ENCODE data around the gene SPAG4. TPM values are rescaled to one million over a fixed set of nuclear protein-coding genes. Genes with fewer than 3 reads are reported as not detected.

Gene SPAG4
- total RNA-seq, 2 experiments from 2014 or later = 7.8 to 8.0 TPM

DNA sequence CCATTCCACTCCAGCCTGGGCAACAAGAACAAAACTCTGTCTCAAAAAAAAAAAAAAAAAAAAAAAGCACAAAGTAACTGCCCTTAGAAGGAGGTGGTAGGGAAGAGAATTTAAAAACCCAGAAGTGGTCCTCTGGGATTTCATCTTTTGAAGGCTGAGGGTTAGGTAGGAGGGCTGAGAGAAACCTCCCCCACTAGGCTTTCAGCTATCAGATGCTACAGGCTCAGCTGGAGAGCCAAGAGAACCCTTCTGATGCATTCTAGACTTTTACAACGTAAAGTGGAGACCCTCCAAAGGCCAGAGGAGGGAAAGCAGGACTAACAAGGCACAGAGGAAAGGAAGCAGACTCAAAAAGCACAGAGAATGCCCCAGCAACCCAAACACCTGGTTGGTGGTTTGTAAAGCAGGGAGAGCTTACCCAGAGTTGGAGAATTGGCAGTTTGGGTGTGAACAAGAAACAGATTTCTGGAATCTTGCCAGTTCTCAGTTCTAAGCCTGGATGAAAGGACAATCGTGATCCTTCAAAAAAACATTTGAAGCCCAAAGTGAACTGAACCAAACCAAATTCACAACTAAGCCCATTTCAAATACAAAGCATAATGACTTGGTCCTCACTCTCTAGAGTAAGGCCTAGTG is 23.2 kb upstream of the SPAG4 start:
- Mint-ChIP-seq H3K27ac (no peak overlapping the region), H3K4me1 (no peaks in the 10 kb centered on the region), H3K4me3 (no peak overlapping the region), H3K9me3 (no peaks in the 10 kb centered on the region), H3K36me3 (no peaks in the 10 kb centered on the region), H3K27me3 (no peaks in the 10 kb centered on the region)
- DNase-seq = no peak

DNA sequence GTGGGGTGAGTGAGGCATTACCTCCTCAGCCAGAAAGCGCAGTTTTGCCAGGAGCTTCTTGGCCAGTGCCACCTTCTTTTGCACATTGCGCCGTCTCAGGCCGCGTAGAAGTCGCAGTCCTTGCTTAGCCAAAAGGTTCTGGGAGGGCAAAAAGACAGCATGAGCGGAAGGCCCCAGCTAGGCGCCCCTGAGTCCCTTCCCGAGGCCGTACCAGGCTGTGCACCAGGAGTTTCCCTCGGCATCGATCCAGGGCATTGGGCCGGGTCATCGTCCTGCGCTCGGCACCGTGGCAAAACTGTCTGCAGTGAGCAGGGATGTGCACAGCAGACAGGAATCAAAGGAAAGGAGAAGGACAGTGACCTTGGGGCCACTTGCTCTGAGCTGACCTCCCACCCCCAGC is 20.2 kb upstream of the SPAG4 start:
- no peaks in the 10 kb centered on the region for H3K9me3 Mint-ChIP-seq
- no peak overlapping the region for H3K27ac Mint-ChIP-seq
- H3K36me3 Mint-ChIP-seq = no peaks in the 10 kb centered on the region
- H3K4me3 Mint-ChIP-seq = no peak overlapping the region
- DNase-seq = no peak
- H3K4me1 Mint-ChIP-seq = no peaks in the 10 kb centered on the region
- H3K27me3 Mint-ChIP-seq = peaks cover 7% of the 10 kb centered on the region

- peaks cover 11% of the 10 kb centered on the region for H3K27me3 Mint-ChIP-seq
- no peak overlapping the region for H3K27ac Mint-ChIP-seq
- no peak overlapping the region for H3K4me3 Mint-ChIP-seq
- no peaks in the 10 kb centered on the region for H3K36me3 Mint-ChIP-seq
- DNase-seq = no peak
- no peaks in the 10 kb centered on the region for H3K4me1 Mint-ChIP-seq
- no peaks in the 10 kb centered on the region for H3K9me3 Mint-ChIP-seq
Measured at GRCh38 chr20:35595901-35596300, 19.7 kb upstream of the SPAG4 start.

DNA sequence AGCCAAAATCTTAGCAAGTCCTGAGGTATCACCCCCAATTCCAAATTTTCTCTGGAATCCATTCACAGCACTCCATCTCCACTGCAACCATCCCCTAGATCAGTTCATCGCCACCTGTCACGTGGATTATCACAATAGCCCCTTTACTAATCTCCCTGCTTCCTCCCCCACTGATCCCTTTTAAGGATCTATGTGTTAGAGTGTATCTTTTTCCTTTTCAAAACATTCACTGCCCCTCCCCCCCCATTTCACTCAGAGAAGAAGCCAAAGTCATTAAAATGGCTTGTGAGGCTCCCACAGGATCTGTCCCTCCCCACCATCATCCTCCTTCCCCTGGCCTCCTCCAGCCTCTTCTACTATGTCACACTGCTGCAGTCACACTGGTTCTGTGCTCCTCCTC is 18.4 kb upstream of the SPAG4 start:
- no peak overlapping the region for H3K27ac Mint-ChIP-seq
- no peaks in the 10 kb centered on the region for H3K9me3 Mint-ChIP-seq
- H3K27me3 Mint-ChIP-seq = peaks cover 15% of the 10 kb centered on the region

DNA sequence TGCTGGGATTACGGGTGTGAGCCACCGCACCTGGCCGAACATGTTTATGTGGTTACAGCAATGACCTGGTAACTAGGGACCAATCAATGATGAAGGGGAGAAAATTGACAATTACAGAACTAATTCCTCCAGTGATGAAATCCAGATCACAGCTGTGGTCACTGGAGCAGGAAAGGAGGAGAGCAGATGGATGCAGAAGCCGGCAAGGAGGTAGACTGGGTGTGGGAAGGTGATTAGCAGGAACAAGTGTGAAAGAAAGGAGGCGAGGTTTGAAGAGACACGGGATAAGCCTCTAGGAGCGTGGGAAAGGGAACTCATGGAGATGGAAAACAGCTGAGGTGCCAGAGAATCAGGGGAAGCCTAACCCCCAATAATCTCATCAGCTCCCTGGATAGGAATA is 17.2 kb upstream of the SPAG4 start:
- Mint-ChIP-seq H3K27ac (no peak overlapping the region), H3K36me3 (no peaks in the 10 kb centered on the region), H3K4me1 (peaks cover 3% of the 10 kb centered on the region), H3K9me3 (no peaks in the 10 kb centered on the region), H3K27me3 (peaks cover 26% of the 10 kb centered on the region), H3K4me3 (no peak overlapping the region)
- no peak for DNase-seq

More for the DNA sequence above, 18.4 kb upstream of the SPAG4 start:
- Mint-ChIP-seq H3K4me1 (peaks cover 3% of the 10 kb centered on the region), H3K4me3 (no peak overlapping the region), H3K36me3 (no peaks in the 10 kb centered on the region)
- DNase-seq = no peak

DNA sequence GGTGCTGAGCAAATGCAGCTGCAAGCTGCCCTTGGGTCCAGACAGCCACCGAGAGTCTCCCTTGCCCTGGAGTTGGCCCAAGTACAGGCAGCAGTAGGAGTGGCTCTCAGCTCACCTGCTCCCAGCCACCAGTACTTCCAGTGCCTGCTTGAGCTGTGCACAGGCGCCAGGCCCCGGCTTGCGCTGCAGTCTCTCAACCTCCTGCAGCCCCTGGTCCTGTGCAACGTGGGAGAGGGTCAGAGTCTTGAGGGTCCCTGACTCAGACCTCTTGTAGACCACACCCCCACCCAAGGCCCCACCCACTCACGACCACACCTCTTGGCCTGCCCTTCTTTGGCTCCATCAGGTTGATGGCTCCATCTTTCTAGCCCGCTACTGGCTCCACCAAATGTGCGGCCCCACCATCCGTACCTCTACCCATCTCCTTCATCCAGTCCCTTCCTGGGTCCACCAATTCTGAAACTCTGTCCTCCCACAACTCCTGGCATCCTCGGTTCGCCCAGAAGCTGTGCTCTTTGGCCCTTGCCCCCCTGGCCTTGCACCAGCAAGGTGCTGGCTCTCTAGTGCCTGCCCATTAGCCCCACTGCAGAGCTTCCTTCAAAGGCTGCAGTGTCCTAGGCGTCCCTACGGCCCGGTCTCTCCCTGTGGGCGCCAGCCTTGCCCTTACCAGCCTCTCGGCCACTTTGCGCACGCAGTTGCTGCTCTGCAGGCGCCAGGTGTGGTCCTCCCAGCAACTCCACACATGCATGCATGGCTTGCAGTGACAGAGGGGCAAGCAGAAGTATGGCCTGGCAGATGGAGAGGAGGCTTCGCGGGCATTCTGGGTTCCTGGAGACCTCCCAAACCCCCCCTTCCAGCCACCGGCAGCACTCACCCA is 16.5 kb upstream of the SPAG4 start:
- H3K4me1 Mint-ChIP-seq = peaks cover 3% of the 10 kb centered on the region
- H3K9me3 Mint-ChIP-seq = no peaks in the 10 kb centered on the region
- no peak for DNase-seq
- H3K27me3 Mint-ChIP-seq = peaks cover 26% of the 10 kb centered on the region
- no peak overlapping the region for H3K27ac Mint-ChIP-seq
- H3K4me3 Mint-ChIP-seq = no peak overlapping the region
- H3K36me3 Mint-ChIP-seq = no peaks in the 10 kb centered on the region

DNA sequence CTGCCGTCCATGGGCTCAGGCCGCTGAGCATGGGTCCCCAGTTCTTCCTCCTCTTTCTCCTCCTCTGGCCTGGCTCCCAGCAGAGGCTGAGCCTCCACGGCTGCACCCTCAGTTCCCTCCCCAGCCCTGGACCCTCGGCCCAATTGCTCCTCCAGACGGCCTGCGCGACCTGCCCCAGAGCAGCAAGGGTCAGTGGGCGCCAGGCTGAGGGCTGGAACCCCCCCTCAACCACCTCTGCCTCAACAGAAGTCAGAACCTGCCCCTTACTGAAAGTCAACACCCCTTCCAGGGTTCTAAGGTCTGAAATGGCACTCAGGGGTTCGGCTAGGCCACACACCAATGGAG is 15.9 kb upstream of the SPAG4 start:
- Mint-ChIP-seq H3K36me3 (no peaks in the 10 kb centered on the region), H3K4me3 (no peak overlapping the region)

DNA sequence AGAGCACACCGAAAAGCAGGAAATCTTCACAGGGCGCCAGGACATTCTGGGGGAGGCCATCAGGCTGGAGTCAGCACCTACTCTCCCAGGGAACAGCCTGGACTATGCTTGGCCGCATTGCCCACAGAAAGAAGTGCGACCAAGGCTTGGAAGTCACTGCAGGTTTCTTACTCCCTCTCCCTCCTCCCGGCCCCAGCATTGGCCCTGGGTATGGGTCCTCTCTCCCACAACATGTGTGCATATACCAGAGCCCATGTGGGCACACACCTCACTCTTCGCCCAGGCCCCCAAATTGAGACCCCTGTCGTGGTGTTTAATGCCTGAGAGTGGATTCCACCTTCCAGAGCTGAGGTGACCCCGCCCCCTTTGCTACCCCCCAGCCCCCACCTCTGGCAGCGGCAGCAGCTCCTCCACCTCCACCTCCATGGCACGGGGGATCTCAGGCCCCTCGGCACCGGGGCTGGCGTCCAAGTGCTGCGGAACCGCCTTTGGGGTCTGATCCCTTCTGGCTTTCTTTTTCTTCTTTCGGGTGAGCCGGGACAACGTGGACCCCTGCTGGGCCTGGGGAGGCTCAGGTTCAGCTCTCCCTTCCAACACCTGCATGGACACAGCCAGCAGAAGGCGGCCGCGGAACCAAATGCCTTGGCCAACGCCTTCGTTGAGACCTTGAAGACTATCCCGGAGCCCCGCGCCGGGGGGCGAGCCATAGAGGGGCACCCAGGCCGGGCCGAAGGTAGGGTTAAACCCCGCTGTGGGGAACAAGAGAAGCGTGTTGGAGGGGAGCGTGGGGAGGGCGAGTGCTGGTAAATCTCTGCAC is 15.2 kb upstream of the SPAG4 start:
- DNase-seq = no peak
- H3K27ac Mint-ChIP-seq = no peak overlapping the region
- no peaks in the 10 kb centered on the region for H3K36me3 Mint-ChIP-seq
- no peaks in the 10 kb centered on the region for H3K9me3 Mint-ChIP-seq
- H3K4me1 Mint-ChIP-seq = peaks cover 3% of the 10 kb centered on the region
- H3K4me3 Mint-ChIP-seq = peak overlapping the region; percentile 62
- H3K27me3 Mint-ChIP-seq = peaks cover 26% of the 10 kb centered on the region

More for the DNA sequence above, 15.9 kb upstream of the SPAG4 start:
- peaks cover 3% of the 10 kb centered on the region for H3K4me1 Mint-ChIP-seq
- H3K9me3 Mint-ChIP-seq = no peaks in the 10 kb centered on the region
- H3K27ac Mint-ChIP-seq = no peak overlapping the region
- DNase-seq = no peak
- peaks cover 26% of the 10 kb centered on the region for H3K27me3 Mint-ChIP-seq

- H3K27me3 Mint-ChIP-seq = peaks cover 26% of the 10 kb centered on the region
- DNase-seq = peak; percentile 82
- H3K4me3 Mint-ChIP-seq = peak overlapping the region; percentile 62
- H3K9me3 Mint-ChIP-seq = no peaks in the 10 kb centered on the region
- H3K27ac Mint-ChIP-seq = no peak overlapping the region
- H3K4me1 Mint-ChIP-seq = peaks cover 3% of the 10 kb centered on the region
- H3K36me3 Mint-ChIP-seq = no peaks in the 10 kb centered on the region
Measured at GRCh38 chr20:35600993-35601973, 14.3 kb upstream of the SPAG4 start.

DNA sequence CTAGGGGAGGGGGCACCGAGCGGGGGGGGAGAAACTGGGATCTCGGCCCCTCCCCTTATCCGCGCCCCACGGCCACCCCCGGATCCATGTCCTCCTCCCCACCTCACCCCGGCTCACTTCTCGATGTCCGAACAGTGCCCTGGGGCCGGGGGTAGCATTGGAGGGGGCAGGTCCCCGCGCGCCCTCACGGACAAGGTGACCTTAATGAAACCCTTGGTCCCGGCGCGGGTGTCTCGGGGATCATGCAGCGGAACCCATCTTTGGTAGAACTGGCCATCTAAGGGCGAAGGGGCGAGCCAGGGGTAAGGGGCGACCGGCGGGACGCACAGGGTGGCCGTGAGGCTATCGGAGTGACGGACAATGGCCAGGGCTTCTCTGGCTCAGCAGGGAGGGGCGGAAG is 13.6 kb upstream of the SPAG4 start:
- Mint-ChIP-seq H3K36me3 (no peaks in the 10 kb centered on the region), H3K27ac (no peak overlapping the region), H3K4me3 (no peak overlapping the region), H3K27me3 (peaks cover 26% of the 10 kb centered on the region), H3K4me1 (peaks cover 6% of the 10 kb centered on the region), H3K9me3 (no peaks in the 10 kb centered on the region)
- no peak for DNase-seq

DNA sequence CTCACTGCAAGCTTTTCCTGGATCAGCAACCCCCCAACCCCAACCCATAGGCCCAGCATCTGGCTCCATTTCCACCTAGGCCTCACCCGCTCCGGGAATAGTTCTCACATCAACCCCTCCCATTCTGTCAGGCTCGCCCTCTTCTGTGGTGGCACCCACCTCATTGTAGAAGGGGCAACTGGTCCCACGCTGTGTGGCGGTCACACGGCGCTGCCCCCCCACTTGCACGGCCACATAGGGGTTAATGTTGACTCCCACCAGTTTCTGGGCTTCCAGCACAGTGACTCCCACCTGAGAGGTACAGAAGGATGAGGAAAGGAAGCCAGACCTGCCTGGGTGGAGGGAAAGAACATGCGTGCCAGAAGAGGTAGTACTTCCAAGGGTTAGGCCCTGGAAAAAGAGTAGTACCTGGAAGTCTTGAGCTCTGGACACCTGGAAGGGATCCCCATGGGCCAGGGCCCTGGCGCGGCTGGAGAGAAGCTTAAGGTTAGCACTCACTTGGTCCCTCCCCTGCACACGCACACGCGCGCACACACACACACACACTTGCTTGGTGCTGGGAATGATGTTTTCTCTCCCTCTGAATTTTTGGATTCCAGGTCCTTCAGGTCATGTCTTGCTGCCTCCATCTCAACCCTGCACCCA is 12.7 kb upstream of the SPAG4 start:
- H3K27me3 Mint-ChIP-seq = peaks cover 26% of the 10 kb centered on the region
- H3K36me3 Mint-ChIP-seq = no peaks in the 10 kb centered on the region
- DNase-seq = no peak
- no peak overlapping the region for H3K4me3 Mint-ChIP-seq
- no peak overlapping the region for H3K27ac Mint-ChIP-seq
- H3K9me3 Mint-ChIP-seq = no peaks in the 10 kb centered on the region
- peaks cover 7% of the 10 kb centered on the region for H3K4me1 Mint-ChIP-seq

DNA sequence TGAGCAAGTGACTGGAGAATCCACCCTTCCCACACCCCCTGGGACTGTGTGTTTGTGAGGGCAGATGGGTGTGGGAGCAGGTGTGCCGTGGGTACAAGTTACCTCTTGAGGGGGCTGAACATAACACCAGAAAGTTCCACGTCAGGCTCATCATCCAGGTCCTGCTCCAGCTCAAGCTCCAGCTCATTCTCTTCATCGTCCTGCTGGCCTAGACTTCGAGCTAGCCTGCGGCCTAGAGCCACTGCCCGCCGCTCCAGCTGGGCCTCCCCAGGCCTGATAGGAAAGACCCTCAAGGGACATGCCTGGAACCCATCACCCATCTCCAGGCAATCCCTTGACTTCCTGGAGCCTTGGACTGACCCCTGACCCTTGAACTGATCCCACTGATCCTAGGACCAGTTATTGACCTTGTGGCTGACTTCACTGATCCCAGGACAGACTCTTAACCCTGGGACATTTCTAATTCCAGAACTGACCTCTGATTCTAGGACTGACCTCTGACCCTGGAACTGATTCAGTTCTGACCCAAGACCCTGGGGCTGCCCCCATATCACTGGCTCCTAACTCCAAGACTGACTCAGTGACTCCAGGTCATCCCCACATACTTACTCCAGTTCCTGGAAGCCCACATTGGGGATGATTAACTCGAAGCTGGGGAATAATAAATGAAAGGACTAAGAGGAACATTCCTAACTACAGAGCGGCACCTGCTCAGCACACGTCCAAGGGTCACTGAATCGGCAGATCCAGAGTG is 11.8 kb upstream of the SPAG4 start:
- H3K9me3 Mint-ChIP-seq = no peaks in the 10 kb centered on the region
- H3K36me3 Mint-ChIP-seq = no peaks in the 10 kb centered on the region
- H3K27ac Mint-ChIP-seq = no peak overlapping the region
- peaks cover 26% of the 10 kb centered on the region for H3K27me3 Mint-ChIP-seq
- H3K4me1 Mint-ChIP-seq = peaks cover 7% of the 10 kb centered on the region
- DNase-seq = no peak
- no peak overlapping the region for H3K4me3 Mint-ChIP-seq

GRCh38 chr20:35604449-35604747 is 11.2 kb upstream of the SPAG4 start:
- no peak overlapping the region for H3K27ac Mint-ChIP-seq
- no peak overlapping the region for H3K4me3 Mint-ChIP-seq
- peaks cover 26% of the 10 kb centered on the region for H3K27me3 Mint-ChIP-seq
- DNase-seq = no peak
- peaks cover 7% of the 10 kb centered on the region for H3K4me1 Mint-ChIP-seq
- no peaks in the 10 kb centered on the region for H3K9me3 Mint-ChIP-seq
- H3K36me3 Mint-ChIP-seq = no peaks in the 10 kb centered on the region

Measured in activated naive CD8-positive, alpha-beta T cell treated with anti-CD3 and anti-CD28 coated beads for 36 hours (primary cell).